HepG2 (cell line): ENCODE data around the gene TACC2. TPM values are rescaled to one million over a fixed set of nuclear protein-coding genes. Genes with fewer than 3 reads are reported as not detected.
A peak's percentile ranks its signal among the peaks of the same experiment; 100 is the strongest.

Experiments used
- ATAC-seq: fragments of 200-7000 bp; cut with Tn5 transposase; 3 replicates; pipeline ENCODE4 v1.9.1; 2020; ENCODE audit warnings: mild to moderate bottlenecking, moderate library complexity
- BruUV-seq: library from RNA; stranded (reverse); fragments of 400-500 nt; replicated peaks from 2 replicates; lab custom pipeline; 2021; lab: Mats Ljungman, UMichigan
- CTCF ChIA-PET: fragments of 300-600 bp; formaldehyde crosslinking; extraction: SDS; loops from one replicate; lab custom pipeline; 2021; ENCODE audit warnings: low total read pairs, inconsistent platforms, low intra/inter-chr PET ratio; lab: Yijun Ruan, JAX
- POLR2A ChIA-PET: fragments of 350-600 bp; sonication (Branson Sonifier 250); formaldehyde crosslinking; loops from one replicate; lab custom pipeline; 2020; ENCODE audit warnings: antibody characterized with exemption, inconsistent platforms; lab: Yijun Ruan, JAX
- DNase-seq: peaks from one replicate; pipeline ENCODE4 v3.0.0-alpha.2; 2015; ENCODE audit warnings: low spot score
- FAIRE-seq: peaks from 3 replicates; lab custom pipeline; 2011; peaks lifted over from hg19 to GRCh38; lab: Jason Lieb, UNC
- H2AFZ ChIP-seq: one replicate; pipeline ENCODE4 v1.6.1; 2011; ENCODE audit warnings: low read length, inconsistent platforms
- H3K27ac ChIP-seq: fragments of 300-600 bp; 3 replicates; pipeline ENCODE4 v1.8.0; 2011; ENCODE audit warnings: mixed run types, mild to moderate bottlenecking, mixed read lengths, low read length, inconsistent platforms; ENCODE audit not compliant: insufficient read depth; ENCODE audit errors: extremely low read length
- H3K27me3 ChIP-seq, 2 experiments: fragments of 200-600 bp in 1 of 2; 2 replicates in 1 of 2; 3 replicates in 1 of 2; pipeline versions ENCODE4 v1.6.0 to v1.8.0; 2011; ENCODE audit warnings: low read length in 2 of 2, mild to moderate bottlenecking in 2 of 2, moderate library complexity in 2 of 2, inconsistent platforms in 1 of 2; ENCODE audit not compliant: insufficient read depth in 2 of 2, control insufficient read depth in 1 of 2
- H3K36me3 ChIP-seq, 2 experiments: fragments of 200-600 bp in 1 of 2; replicated peaks in 1 of 2; 2 replicates in 1 of 2; 3 replicates in 1 of 2; pipeline versions ENCODE4 v1.5.1 to v1.8.0; 2011; ENCODE audit warnings: low read length in 2 of 2, inconsistent platforms in 1 of 2; ENCODE audit not compliant: insufficient read depth in 2 of 2, control insufficient read depth in 1 of 2
- H3K4me1 ChIP-seq: 2 replicates; pipeline ENCODE4 v1.5.1; 2012; ENCODE audit warnings: low read length, inconsistent platforms; ENCODE audit not compliant: insufficient read depth
- H3K4me2 ChIP-seq: 2 replicates; pipeline ENCODE4 v1.6.0; 2011; ENCODE audit warnings: low read depth, low read length, inconsistent platforms
- H3K4me3 ChIP-seq, 3 experiments: fragments of 200-600 bp in 1 of 3; sonication (generic), shearing (Covaris generic) in 1 of 3; replicated peaks in 1 of 3; 2 replicates each; pipeline ENCODE4 v1.5.1; 2011 to 2016; ENCODE audit warnings: low read length in 3 of 3, inconsistent platforms in 2 of 3, low read depth in 2 of 3, mild to moderate bottlenecking in 2 of 3, control low read depth in 1 of 3, mixed read lengths in 1 of 3; ENCODE audit not compliant: insufficient read depth in 1 of 3
- H3K79me2 ChIP-seq: one replicate; pipeline ENCODE4 v1.6.1; 2011; ENCODE audit warnings: low read length, inconsistent platforms; ENCODE audit not compliant: insufficient read depth
- H3K9ac ChIP-seq: 2 replicates; pipeline ENCODE4 v1.6.0; 2011; ENCODE audit warnings: mild to moderate bottlenecking, low read depth, low read length, inconsistent platforms; ENCODE audit not compliant: insufficient read depth
- H3K9me3 ChIP-seq: 2 replicates; pipeline ENCODE4 v1.5.1; 2012; ENCODE audit warnings: mild to moderate bottlenecking, low read length
- H4K20me1 ChIP-seq: 2 replicates; pipeline ENCODE4 v1.6.0; 2011; ENCODE audit warnings: inconsistent platforms, mild to moderate bottlenecking, low read length, moderate library complexity; ENCODE audit not compliant: insufficient read depth
- GABPB1 ChIP-seq: IDR thresholded peaks from 2 replicates; pipeline ENCODE4 v1.6.1; 2016; ENCODE audit warnings: mild to moderate bottlenecking, missing genetic modification reagents, moderate library complexity, missing compliant biosample characterization
- MAZ ChIP-seq, 2 experiments: sonication (generic) in 1 of 2; formaldehyde crosslinking in 1 of 2; IDR thresholded peaks; 2 replicates each; pipeline versions ENCODE4 v1.5.0 to v1.6.1; 2012 to 2020; ENCODE audit warnings: low read depth in 2 of 2, mild to moderate bottlenecking in 2 of 2, borderline replicate concordance in 1 of 2, improper control_type of control experiment in 1 of 2, low read length in 1 of 2, missing genetic modification reagents in 1 of 2, moderate library complexity in 1 of 2
- MEIS2 ChIP-seq: sonication (generic); formaldehyde crosslinking; IDR thresholded peaks from 2 replicates; pipeline ENCODE4 v1.9.0; 2021; ENCODE audit warnings: mild to moderate bottlenecking, missing genetic modification reagents
- PHB2 ChIP-seq: fragments of 450-650 bp; IDR thresholded peaks from 2 replicates; pipeline ENCODE4 v1.6.1; 2018; ENCODE audit not compliant: partially characterized antibody
- SPEN ChIP-seq: sonication (generic); formaldehyde crosslinking; IDR thresholded peaks from 2 replicates; pipeline ENCODE4 v1.5.1; 2020; ENCODE audit warnings: low read depth, mild to moderate bottlenecking, missing genetic modification reagents
- ZFP36 ChIP-seq: fragments of 150-350 bp; IDR thresholded peaks from 2 replicates; pipeline ENCODE4 v1.6.1; 2018; ENCODE audit warnings: borderline replicate concordance, low read length, low read depth; ENCODE audit not compliant: partially characterized antibody
- ZFP90 ChIP-seq: sonication (generic); formaldehyde crosslinking; IDR thresholded peaks from 2 replicates; pipeline ENCODE4 v1.8.0; 2022; ENCODE audit warnings: missing genetic modification reagents, mild to moderate bottlenecking, inconsistent platforms, borderline replicate concordance
- ZNF235 ChIP-seq: sonication (generic); formaldehyde crosslinking; IDR thresholded peaks from 2 replicates; pipeline ENCODE4 v1.8.1; 2023; ENCODE audit warnings: mild to moderate bottlenecking, missing genetic modification reagents, borderline replicate concordance
- ZNF317 ChIP-seq: sonication (generic); formaldehyde crosslinking; IDR thresholded peaks from 2 replicates; pipeline ENCODE4 v1.5.0; 2020; ENCODE audit warnings: mild to moderate bottlenecking, missing genetic modification reagents
- ZNF343 ChIP-seq: sonication (generic); formaldehyde crosslinking; IDR thresholded peaks from 2 replicates; pipeline ENCODE4 v1.4.0; 2020; ENCODE audit warnings: mild to moderate bottlenecking, missing genetic modification reagents
- ZNF557 ChIP-seq: sonication (generic); formaldehyde crosslinking; IDR thresholded peaks from 2 replicates; pipeline ENCODE4 v1.4.0; 2020; ENCODE audit warnings: missing genetic modification reagents
- WGBS: methylation state at CpG from one replicate; pipeline ENCODE4 v1.1.6; 2017; ENCODE audit warnings: low lambda C conversion rate; 5-methylcytosine and 5-hydroxymethylcytosine counted together
- in situ Hi-C: cut with HindIII; loops from 2 replicates; pipeline ENCODE4 v1.10.0; 2017; ENCODE audit warnings: low pct_unique_long_range_greater_than_20kb; ENCODE audit not compliant: extremely low pct_ligation_motif_present
- intact Hi-C: fragments of 100-400 bp; cut with micrococcal nuclease; formaldehyde crosslinking; loops from one replicate; pipeline ENCODE4 v1.10.0; 2022; ENCODE audit not compliant: unreplicated experiment
- polyA plus RNA-seq, 8 experiments: library from polyadenylated mRNA; depleted of rRNA in 3 of 8; stranded (reverse) in 7 of 8; unstranded in 1 of 8; fragments of >200 nt; fragmentation: Illumina TruSeq in 4 of 8; extraction: Trizol in 4 of 8; gene quantifications; 2 replicates each; pipeline versions ENCODE4 v1.2.1 to v1.2.3, GENCODE V29; 2011 to 2016; ENCODE audit warnings: low read depth in 4 of 8, missing spikeins in 1 of 8, mixed read lengths in 1 of 8; ENCODE audit not compliant: insufficient read depth in 1 of 8
- total RNA-seq, 5 experiments: library from RNA; depleted of rRNA; stranded (reverse); fragments of >200 nt; fragmentation: Illumina TruSeq; extraction: Trizol; gene quantifications; 2 replicates each; pipeline ENCODE4 v1.2.3, GENCODE V29; 2016; ENCODE audit warnings: low read depth in 1 of 5
- TF ChIP-seq, protein P1 (sequence below): sonication (generic); formaldehyde crosslinking; IDR thresholded peaks from 2 replicates; pipeline ENCODE4 v1.5.0; 2020; ENCODE audit warnings: mild to moderate bottlenecking, missing genetic modification reagents
- TF ChIP-seq, protein P2 (sequence below): sonication (generic); formaldehyde crosslinking; conservative IDR thresholded peaks from 2 replicates; pipeline ENCODE4 v1.5.0; 2020; ENCODE audit warnings: missing genetic modification reagents

Gene TACC2
- total and polyA plus RNA-seq, 2 of the 13 experiments (the other 11 are each of a cell fraction or from before 2014, with no cell fraction given) = 11.8 to 16.0 TPM

DNA sequence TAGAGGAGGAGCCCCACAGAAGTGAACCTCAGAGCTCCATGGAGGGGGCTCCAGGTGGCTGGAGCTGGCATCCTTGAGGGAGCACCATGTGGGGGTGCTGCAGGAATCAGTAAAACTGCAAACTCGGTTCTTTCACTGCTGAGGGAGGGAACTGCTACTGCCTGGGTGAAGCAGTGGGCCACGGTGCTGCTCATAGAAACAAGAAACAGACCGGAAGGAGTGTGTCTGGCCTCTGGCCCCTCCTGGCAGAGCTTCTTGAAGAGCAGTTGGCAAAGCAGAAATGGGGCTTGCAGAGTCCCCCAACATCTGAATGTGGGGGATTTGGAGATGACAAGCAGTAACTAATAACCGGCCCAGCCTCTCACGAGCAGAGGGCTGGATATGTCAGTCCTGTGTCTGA, 23.8 kb downstream of the TACC2 start:
- intact Hi-C loops = no loop called here
- H2AFZ ChIP-seq = peak overlapping the region; percentile 34
- H3K27ac ChIP-seq = no peak overlapping the region
- CTCF ChIA-PET = no interaction called here
- no peaks in the 10 kb centered on the region for H4K20me1 ChIP-seq
- POLR2A ChIA-PET = interaction anchor here (1.5 kb wide), 1 partner anchor 85 kb away, joined by 12 read pairs; the partner anchor contains the start of gene ATE1
- peaks cover 35% of the 10 kb centered on the region for H3K4me1 ChIP-seq
- H3K9ac ChIP-seq = no peak overlapping the region
- in situ Hi-C loops = no loop called here
- H3K79me2 ChIP-seq = no peaks in the 10 kb centered on the region
- ATAC-seq = no peak; the same call in 2 of the 3 replicates
- no peaks in the 10 kb centered on the region for H3K27me3 ChIP-seq
- TF ChIP-seq ZNF343 (CRISPR knock-in tag) (peak; percentile 100), ZNF557 (no peak)
- TF ChIP-seq, all 625 proteins: peak for 1
- H3K9me3 ChIP-seq = no peaks in the 10 kb centered on the region
- peak overlapping the region in 2 of 3 experiments; percentile 9 to 52; a peak in 2 of 6 replicates for H3K4me3 ChIP-seq
- H3K36me3 ChIP-seq = no peaks in the 10 kb centered on the region
- peak overlapping the region; percentile 83 for H3K4me2 ChIP-seq
- no TSS peak for BruUV-seq
- WGBS = 65% methylated on average over 5 of the region's 5 CpGs
- DNase-seq (no peak), FAIRE-seq (no peak)

DNA sequence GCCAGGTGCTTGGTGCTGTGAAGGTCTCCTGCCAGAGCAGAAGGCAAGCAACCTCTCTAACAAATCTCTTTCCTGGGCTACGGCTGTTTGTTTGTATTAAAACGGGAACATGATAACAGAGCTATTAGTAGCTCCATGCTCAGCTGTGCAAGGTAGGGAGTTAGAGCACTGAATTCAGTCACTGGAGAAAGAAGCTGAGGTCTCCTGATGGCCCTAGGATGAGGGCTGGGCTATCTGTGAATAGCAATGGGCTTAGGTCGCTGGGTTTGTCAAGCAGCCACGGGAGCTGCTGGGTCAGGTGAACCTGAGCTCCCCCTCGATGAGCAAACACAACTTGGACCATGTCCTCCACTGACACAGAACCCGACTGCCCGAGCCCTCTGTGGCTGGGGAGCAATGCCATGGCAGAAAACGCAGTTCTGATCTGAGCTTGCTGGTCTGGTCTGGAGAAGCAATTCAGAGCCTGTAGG, 24.4 kb downstream of the TACC2 start:
- Histone ChIP-seq H4K20me1 (no peaks in the 10 kb centered on the region), H3K9me3 (no peaks in the 10 kb centered on the region), H3K27me3 (0 out of 5 replicates have a peak, but pooled peaks cover 0 to under 1% of the 10 kb centered on the region in 2 experiments), H3K36me3 (no peaks in the 10 kb centered on the region), H3K27ac (peak overlapping the region; percentile 32), H3K4me2 (peak overlapping the region; percentile 83), H3K79me2 (no peaks in the 10 kb centered on the region), H3K4me1 (peaks cover 35% of the 10 kb centered on the region), H3K4me3 (peak overlapping the region in 2 of 3 experiments; percentile 22 to 52; a peak in 3 of 6 replicates), H2AFZ (peak overlapping the region; percentile 34), H3K9ac (no peak overlapping the region)
- intact Hi-C loops (no loop called here), in situ Hi-C loops (no loop called here)
- CTCF ChIA-PET = no interaction called here
- peak; percentile 68 for DNase-seq
- no TSS peak for BruUV-seq
- ATAC-seq = peak; percentile 97
- POLR2A ChIA-PET = interaction anchor here (1.5 kb wide), 1 partner anchor 86 kb away, joined by 12 read pairs; the partner anchor contains the start of gene ATE1
- peak; percentile 88 for FAIRE-seq
- WGBS = 2% methylated on average over 7 of the region's 8 CpGs
- TF ChIP-seq ZNF235 (CRISPR knock-in tag) = no peak
- TF ChIP-seq ZFP90 (CRISPR knock-in tag) = 0 out of 2 replicates have a peak, but pooled peaks have one; percentile 40
- TF ChIP-seq, protein P1, sequence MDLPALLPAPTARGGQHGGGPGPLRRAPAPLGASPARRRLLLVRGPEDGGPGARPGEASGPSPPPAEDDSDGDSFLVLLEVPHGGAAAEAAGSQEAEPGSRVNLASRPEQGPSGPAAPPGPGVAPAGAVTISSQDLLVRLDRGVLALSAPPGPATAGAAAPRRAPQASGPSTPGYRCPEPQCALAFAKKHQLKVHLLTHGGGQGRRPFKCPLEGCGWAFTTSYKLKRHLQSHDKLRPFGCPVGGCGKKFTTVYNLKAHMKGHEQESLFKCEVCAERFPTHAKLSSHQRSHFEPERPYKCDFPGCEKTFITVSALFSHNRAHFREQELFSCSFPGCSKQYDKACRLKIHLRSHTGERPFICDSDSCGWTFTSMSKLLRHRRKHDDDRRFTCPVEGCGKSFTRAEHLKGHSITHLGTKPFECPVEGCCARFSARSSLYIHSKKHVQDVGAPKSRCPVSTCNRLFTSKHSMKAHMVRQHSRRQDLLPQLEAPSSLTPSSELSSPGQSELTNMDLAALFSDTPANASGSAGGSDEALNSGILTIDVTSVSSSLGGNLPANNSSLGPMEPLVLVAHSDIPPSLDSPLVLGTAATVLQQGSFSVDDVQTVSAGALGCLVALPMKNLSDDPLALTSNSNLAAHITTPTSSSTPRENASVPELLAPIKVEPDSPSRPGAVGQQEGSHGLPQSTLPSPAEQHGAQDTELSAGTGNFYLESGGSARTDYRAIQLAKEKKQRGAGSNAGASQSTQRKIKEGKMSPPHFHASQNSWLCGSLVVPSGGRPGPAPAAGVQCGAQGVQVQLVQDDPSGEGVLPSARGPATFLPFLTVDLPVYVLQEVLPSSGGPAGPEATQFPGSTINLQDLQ = no peak
- no peak for TF ChIP-seq SPEN
- TF ChIP-seq MAZ (IDR thresholded peaks at IDR 0.05; ENCODE audit: borderline replicate concordance, low read depth, low read length) = no peak
- no peak for TF ChIP-seq MAZ (CRISPR knock-in tag; IDR thresholded peaks at IDR 0.05; ENCODE audit: low read depth)
- 0 out of 2 replicates have a peak, but pooled peaks have one; percentile 56 for TF ChIP-seq MEIS2 (CRISPR knock-in tag)
- no peak for TF ChIP-seq ZNF317 (CRISPR knock-in tag)
- TF ChIP-seq, protein P2, sequence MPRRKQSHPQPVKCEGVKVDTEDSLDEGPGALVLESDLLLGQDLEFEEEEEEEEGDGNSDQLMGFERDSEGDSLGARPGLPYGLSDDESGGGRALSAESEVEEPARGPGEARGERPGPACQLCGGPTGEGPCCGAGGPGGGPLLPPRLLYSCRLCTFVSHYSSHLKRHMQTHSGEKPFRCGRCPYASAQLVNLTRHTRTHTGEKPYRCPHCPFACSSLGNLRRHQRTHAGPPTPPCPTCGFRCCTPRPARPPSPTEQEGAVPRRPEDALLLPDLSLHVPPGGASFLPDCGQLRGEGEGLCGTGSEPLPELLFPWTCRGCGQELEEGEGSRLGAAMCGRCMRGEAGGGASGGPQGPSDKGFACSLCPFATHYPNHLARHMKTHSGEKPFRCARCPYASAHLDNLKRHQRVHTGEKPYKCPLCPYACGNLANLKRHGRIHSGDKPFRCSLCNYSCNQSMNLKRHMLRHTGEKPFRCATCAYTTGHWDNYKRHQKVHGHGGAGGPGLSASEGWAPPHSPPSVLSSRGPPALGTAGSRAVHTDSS (CRISPR knock-in tag) = no peak
- no peak for TF ChIP-seq PHB2
- no peak for TF ChIP-seq ZFP36
- no peak for TF ChIP-seq GABPB1 (CRISPR knock-in tag)
